DOHH2 (cell line): ENCODE results near the gene COX14.
"Not testable (repeated sequence)": the region's sequence is repeated elsewhere in the genome, so short reads cannot be mapped to it uniquely, and the experiment has no call there.

Source experiments
- H3F3A ChIP-seq: fragments of 200-600 bp; sonication (generic), shearing (Covaris generic); 2 replicates; pipeline ENCODE4 v1.6.0; 2016; ENCODE audit warnings: antibody characterized with exemption, mild to moderate bottlenecking; ENCODE audit not compliant: control insufficient read depth, insufficient read depth
- H3K27ac ChIP-seq: fragments of 200-600 bp; sonication (generic); 2 replicates; pipeline ENCODE4 v1.5.1; 2014; ENCODE audit warnings: low read depth, mild to moderate bottlenecking, low read length, moderate library complexity
- H3K27me3 ChIP-seq: fragments of 200-600 bp; sonication (generic); 2 replicates; pipeline ENCODE4 v1.6.1; 2014; ENCODE audit warnings: mild to moderate bottlenecking, low read length, mixed read lengths; ENCODE audit not compliant: control insufficient read depth
- H3K36me3 ChIP-seq: fragments of 200-600 bp; sonication (generic); 2 replicates; pipeline ENCODE4 v1.6.1; 2014; ENCODE audit warnings: mild to moderate bottlenecking, low read length, moderate library complexity, mixed read lengths; ENCODE audit not compliant: control insufficient read depth
- H3K4me1 ChIP-seq: fragments of 200-600 bp; sonication (generic); 2 replicates; pipeline ENCODE4 v1.6.1; 2014; ENCODE audit warnings: mild to moderate bottlenecking, low read length, mixed read lengths; ENCODE audit not compliant: control insufficient read depth
- H3K4me2 ChIP-seq: fragments of 200-600 bp; sonication (generic); 2 replicates; pipeline ENCODE4 v1.6.0; 2014; ENCODE audit warnings: mild to moderate bottlenecking, low read length, moderate library complexity
- H3K4me3 ChIP-seq: fragments of 200-600 bp; sonication (generic); 2 replicates; pipeline ENCODE4 v1.5.1; 2014; ENCODE audit warnings: mild to moderate bottlenecking, low read length, mixed read lengths
- H3K79me2 ChIP-seq: fragments of 200-600 bp; sonication (generic); 2 replicates; pipeline ENCODE4 v1.6.1; 2014; ENCODE audit warnings: mild to moderate bottlenecking, low read length, mixed read lengths; ENCODE audit not compliant: control insufficient read depth
- H3K9me2 ChIP-seq: fragments of 200-600 bp; sonication (generic); replicated peaks from 2 replicates; pipeline ENCODE4 v1.6.1; 2014; ENCODE audit warnings: mild to moderate bottlenecking, low read length, mixed read lengths; ENCODE audit not compliant: control insufficient read depth
- H3K9me3 ChIP-seq: fragments of 200-600 bp; sonication (generic); 2 replicates; pipeline ENCODE4 v1.6.1; 2014; ENCODE audit warnings: antibody characterized with exemption, low read length, mixed read lengths; ENCODE audit not compliant: control insufficient read depth, insufficient read depth
- H4K20me1 ChIP-seq: fragments of 200-600 bp; sonication (generic); 2 replicates; pipeline ENCODE4 v1.6.0; 2014; ENCODE audit warnings: low read depth, mild to moderate bottlenecking, antibody characterized with exemption, low read length, moderate library complexity; ENCODE audit not compliant: control insufficient read depth, insufficient read depth
- EZH2phosphoT487 ChIP-seq: fragments of 200-600 bp; sonication (generic); IDR thresholded peaks from 2 replicates; pipeline ENCODE4 v1.6.1; 2017; ENCODE audit warnings: borderline replicate concordance, mild to moderate bottlenecking, antibody characterized with exemption, low read length, moderate library complexity, mixed read lengths
- TF ChIP-seq, protein P1 (sequence below): fragments of 200-600 bp; sonication (generic); IDR thresholded peaks from one replicate; pipeline ENCODE4 v1.5.1; 2014; ENCODE audit warnings: antibody characterized with exemption, mild to moderate bottlenecking, low read depth, low read length; ENCODE audit not compliant: poor library complexity, severe bottlenecking

Gene COX14

DNA sequence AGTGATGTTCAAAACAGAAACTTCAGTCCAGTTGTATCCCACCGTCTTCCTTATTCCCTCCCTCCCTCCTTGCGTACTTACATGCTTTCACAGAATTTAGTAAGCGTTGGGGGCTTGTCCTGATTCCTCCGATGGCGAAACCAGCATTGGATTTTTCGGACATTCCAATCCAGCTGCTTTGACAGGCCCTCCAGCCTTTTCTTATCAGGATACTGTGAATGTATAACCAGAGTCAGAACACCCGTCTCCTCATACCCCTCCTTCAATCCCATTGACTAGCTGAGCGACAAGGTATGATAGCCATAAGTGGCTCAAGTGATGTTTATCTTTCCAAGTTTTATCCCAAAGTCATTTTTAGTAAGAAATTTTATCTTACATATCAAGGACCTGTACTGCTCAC is 31.0 kb downstream of the COX14 start:
- no peaks in the 10 kb centered on the region for H3F3A ChIP-seq
- H3K36me3 ChIP-seq, result peaks cover 8% of the 10 kb centered on the region; the same call in 1 of the 2 replicates

DNA sequence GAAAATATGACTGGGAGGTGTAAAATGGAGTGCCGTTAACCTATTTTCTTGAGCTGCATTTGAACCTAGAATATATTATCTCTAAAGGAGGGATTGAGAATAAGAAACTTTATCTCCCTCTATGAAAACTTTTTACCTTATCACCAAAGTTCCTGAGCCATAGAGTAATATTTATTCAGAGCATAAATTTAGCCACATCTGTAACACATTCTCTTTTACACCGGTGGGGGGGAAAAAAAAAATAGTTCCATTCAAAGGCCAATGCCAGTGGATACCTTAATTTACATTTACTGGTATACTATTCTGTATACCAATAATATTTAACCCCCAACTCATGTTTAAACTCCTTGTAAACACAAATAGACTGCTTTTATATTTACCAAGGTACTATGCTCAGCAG is 33.4 kb downstream of the COX14 start:
- TF ChIP-seq, protein P1, sequence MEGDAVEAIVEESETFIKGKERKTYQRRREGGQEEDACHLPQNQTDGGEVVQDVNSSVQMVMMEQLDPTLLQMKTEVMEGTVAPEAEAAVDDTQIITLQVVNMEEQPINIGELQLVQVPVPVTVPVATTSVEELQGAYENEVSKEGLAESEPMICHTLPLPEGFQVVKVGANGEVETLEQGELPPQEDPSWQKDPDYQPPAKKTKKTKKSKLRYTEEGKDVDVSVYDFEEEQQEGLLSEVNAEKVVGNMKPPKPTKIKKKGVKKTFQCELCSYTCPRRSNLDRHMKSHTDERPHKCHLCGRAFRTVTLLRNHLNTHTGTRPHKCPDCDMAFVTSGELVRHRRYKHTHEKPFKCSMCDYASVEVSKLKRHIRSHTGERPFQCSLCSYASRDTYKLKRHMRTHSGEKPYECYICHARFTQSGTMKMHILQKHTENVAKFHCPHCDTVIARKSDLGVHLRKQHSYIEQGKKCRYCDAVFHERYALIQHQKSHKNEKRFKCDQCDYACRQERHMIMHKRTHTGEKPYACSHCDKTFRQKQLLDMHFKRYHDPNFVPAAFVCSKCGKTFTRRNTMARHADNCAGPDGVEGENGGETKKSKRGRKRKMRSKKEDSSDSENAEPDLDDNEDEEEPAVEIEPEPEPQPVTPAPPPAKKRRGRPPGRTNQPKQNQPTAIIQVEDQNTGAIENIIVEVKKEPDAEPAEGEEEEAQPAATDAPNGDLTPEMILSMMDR, result no peak
- TF ChIP-seq EZH2phosphoT487, result no peak
- Histone ChIP-seq H3K27me3 (no peaks in the 10 kb centered on the region), H3K9me2 (no peaks in the 10 kb centered on the region), H3K79me2 (peaks cover 3% of the 10 kb centered on the region; the same call in 1 of the 2 replicates), H3K9me3 (no peaks in the 10 kb centered on the region), H3K27ac (no peak overlapping the region), H3K4me1 (no peaks in the 10 kb centered on the region), H3F3A (no peaks in the 10 kb centered on the region), H4K20me1 (no peaks in the 10 kb centered on the region), H3K36me3 (peaks cover 4% of the 10 kb centered on the region; the same call in 1 of the 2 replicates), H3K4me3 (no peak overlapping the region), H3K4me2 (no peak overlapping the region)

More for the DNA sequence above, 31.0 kb downstream of the COX14 start:
- no peaks in the 10 kb centered on the region for H3K9me2 ChIP-seq
- no peaks in the 10 kb centered on the region; the same call in 1 of the 2 replicates for H3K79me2 ChIP-seq
- H4K20me1 ChIP-seq, result no peaks in the 10 kb centered on the region
- no peak overlapping the region for H3K4me2 ChIP-seq
- H3K27ac ChIP-seq, result no peak overlapping the region
- no peak for TF ChIP-seq EZH2phosphoT487
- TF ChIP-seq, protein P1, result no peak
- H3K9me3 ChIP-seq, result no peaks in the 10 kb centered on the region
- H3K27me3 ChIP-seq, result no peaks in the 10 kb centered on the region
- H3K4me1 ChIP-seq, result no peaks in the 10 kb centered on the region
- no peak overlapping the region for H3K4me3 ChIP-seq

DNA sequence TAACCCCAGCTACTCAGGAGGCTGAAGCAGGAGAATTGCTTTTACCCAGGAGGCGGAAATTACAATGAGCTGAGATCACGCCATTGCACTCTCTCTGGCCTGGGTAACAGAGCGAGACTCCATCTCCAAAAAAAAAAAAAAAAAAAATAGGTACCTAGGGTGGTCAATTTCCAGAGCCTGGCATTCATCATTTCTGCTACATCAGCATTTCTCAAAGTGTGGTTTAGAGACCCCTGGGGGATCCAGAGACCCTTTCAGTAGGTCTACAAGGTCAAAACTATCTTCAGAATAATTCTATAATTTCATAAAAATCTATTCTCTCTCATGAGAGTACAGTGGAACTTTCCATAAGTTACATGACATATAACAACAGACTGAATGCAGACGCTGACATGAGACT is 35.2 kb downstream of the COX14 start:
- H3K36me3 ChIP-seq, result peaks cover 3% of the 10 kb centered on the region; the same call in 1 of the 2 replicates
- no peaks in the 10 kb centered on the region for H4K20me1 ChIP-seq
- H3K27ac ChIP-seq, result no peak overlapping the region

DNA sequence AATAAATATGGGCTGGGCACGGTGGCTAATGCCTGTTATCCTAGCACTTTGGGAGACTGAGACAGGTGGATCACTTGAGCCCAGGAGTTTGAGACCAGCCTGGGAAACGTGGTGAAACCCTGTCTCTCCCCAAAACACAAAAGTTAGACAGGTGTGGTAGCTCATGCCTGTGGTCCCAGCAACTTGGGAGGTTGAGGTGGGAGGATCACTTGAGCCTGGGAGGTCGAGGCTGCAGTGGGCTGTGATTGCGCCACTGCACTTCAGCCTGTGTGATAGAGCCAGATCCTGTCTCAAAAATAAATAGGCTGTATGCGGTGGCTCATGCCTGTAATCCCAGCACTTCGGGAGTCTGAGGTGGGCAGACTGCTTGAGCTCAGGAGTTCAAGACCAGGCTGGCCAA is 36.0 kb downstream of the COX14 start:
- H3K9me2 ChIP-seq, H3K4me2 ChIP-seq, H3F3A ChIP-seq, H3K27me3 ChIP-seq, H3K4me3 ChIP-seq, H3K4me1 ChIP-seq, H3K27ac ChIP-seq, H3K9me3 ChIP-seq, H4K20me1 ChIP-seq, H3K36me3 ChIP-seq: not testable (repeated sequence)
- H3K79me2 ChIP-seq, result peaks cover 12% of the 10 kb centered on the region

More for the DNA sequence above, 35.2 kb downstream of the COX14 start:
- Histone ChIP-seq H3K4me1 (no peaks in the 10 kb centered on the region), H3K9me2 (no peaks in the 10 kb centered on the region), H3K27me3 (no peaks in the 10 kb centered on the region), H3K4me3 (no peak overlapping the region), H3F3A (no peaks in the 10 kb centered on the region), H3K9me3 (no peaks in the 10 kb centered on the region), H3K79me2 (peaks cover 10% of the 10 kb centered on the region), H3K4me2 (no peak overlapping the region)
- TF ChIP-seq, protein P1, result no peak
- no peak for TF ChIP-seq EZH2phosphoT487
